Esophagus squamous epithelium (tissue), 5 donors: ENCODE measurements around the gene GMDS. TPM values are rescaled to one million over a fixed set of nuclear protein-coding genes. Genes with fewer than 3 reads are reported as not detected.

Source experiments
- DNase-seq: peaks from one replicate; lab custom pipeline; 2025; lab: John Stamatoyannopoulos, UW
- H3K27ac ChIP-seq, 4 donors: fragments of 200-600 bp; sonication (generic); one replicate each; pipeline ENCODE4 v1.5.1; 2016 to 2019; ENCODE audit warnings: mild to moderate bottlenecking in 1 of 4
- H3K27me3 ChIP-seq, 4 donors: fragments of 200-600 bp; sonication (generic); 1 replicate in 3 of 4; 2 replicates in 1 of 4; pipeline versions ENCODE4 v1.5.1 to v1.6.0; 2017 to 2021; ENCODE audit warnings: antibody characterized with exemption in 1 of 4
- H3K36me3 ChIP-seq, 3 donors: fragments of 200-600 bp; sonication (generic); one replicate each; pipeline ENCODE4 v1.5.1; 2016 to 2019
- H3K4me1 ChIP-seq, 3 donors: fragments of 200-600 bp; sonication (generic); one replicate each; pipeline ENCODE4 v1.5.1; 2017 to 2019
- H3K4me3 ChIP-seq, 4 donors: fragments of 200-600 bp; sonication (generic); 1 replicate in 3 of 4; 2 replicates in 1 of 4; pipeline ENCODE4 v1.5.1; 2016 to 2019; ENCODE audit warnings: mild to moderate bottlenecking in 2 of 4, moderate library complexity in 1 of 4
- H3K9me3 ChIP-seq, 3 donors: fragments of 200-600 bp; sonication (generic); one replicate each; pipeline ENCODE4 v1.5.1; 2016 to 2019
- POLR2A ChIP-seq, 4 donors: fragments of 450-650 bp; IDR thresholded peaks; one replicate each; pipeline ENCODE4 v1.6.1; 2017; ENCODE audit warnings: antibody characterized with exemption in 4 of 4, mild to moderate bottlenecking in 4 of 4, moderate library complexity in 3 of 4
- WGBS, 2 donors: methylation state at CpG; one replicate each; pipeline ENCODE4 v1.1.5; 2018; 5-methylcytosine and 5-hydroxymethylcytosine counted together
- intact Hi-C: fragments of 100-400 bp; cut with DNase I; formaldehyde crosslinking; loops from one replicate; pipeline ENCODE4 v1.15.0; 2022
- total RNA-seq, 4 donors: library from RNA; depleted of rRNA; stranded (reverse); fragments of >200 nt; gene quantifications; one replicate each; pipeline ENCODE4 v1.1.0, GENCODE V29; 2016
- TF ChIP-seq, protein P1 (sequence below), 6 experiments: fragments of 450-650 bp in 4 of 6; fragments of 200-600 bp in 2 of 6; sonication (generic) in 2 of 6; IDR thresholded peaks; one replicate each; pipeline ENCODE4 v1.5.1; 2016 to 2019; ENCODE audit warnings: antibody characterized with exemption in 6 of 6, mild to moderate bottlenecking in 4 of 6, moderate library complexity in 4 of 6
- donor health status: DM: yes; HTN: yes; CAD: no.

GMDS gene
- total RNA-seq, 4 donors from 2014 or later, result 17.9 to 58.7 (median 36.7) TPM

DNA sequence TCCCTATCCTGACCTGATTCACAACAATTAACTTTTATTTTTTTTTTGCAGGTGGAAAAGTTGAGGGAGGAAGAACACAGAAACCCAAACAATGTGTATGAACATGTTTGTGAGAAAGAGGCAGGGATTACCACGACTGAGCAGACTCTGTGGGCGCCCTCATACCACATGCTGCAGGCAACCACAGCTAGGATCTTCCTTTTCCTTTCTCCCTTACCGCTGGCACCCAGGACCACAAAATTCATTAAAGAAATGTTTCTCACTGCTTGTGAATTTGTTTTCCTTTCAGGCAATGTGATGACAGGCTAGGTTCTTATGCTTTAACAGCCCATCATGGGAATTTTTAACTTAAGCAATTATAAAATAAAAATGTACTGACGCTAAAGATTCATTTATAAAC, 287.1 kb downstream of the GMDS start:
- no peaks in the 10 kb centered on the region for H3K36me3 ChIP-seq
- no peaks in the 10 kb centered on the region for H3K4me1 ChIP-seq
- H3K27ac ChIP-seq, result no peak overlapping the region
- no peaks in the 10 kb centered on the region for H3K9me3 ChIP-seq
- no peaks in the 10 kb centered on the region for H3K27me3 ChIP-seq
- TF ChIP-seq, protein P1, sequence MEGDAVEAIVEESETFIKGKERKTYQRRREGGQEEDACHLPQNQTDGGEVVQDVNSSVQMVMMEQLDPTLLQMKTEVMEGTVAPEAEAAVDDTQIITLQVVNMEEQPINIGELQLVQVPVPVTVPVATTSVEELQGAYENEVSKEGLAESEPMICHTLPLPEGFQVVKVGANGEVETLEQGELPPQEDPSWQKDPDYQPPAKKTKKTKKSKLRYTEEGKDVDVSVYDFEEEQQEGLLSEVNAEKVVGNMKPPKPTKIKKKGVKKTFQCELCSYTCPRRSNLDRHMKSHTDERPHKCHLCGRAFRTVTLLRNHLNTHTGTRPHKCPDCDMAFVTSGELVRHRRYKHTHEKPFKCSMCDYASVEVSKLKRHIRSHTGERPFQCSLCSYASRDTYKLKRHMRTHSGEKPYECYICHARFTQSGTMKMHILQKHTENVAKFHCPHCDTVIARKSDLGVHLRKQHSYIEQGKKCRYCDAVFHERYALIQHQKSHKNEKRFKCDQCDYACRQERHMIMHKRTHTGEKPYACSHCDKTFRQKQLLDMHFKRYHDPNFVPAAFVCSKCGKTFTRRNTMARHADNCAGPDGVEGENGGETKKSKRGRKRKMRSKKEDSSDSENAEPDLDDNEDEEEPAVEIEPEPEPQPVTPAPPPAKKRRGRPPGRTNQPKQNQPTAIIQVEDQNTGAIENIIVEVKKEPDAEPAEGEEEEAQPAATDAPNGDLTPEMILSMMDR (IDR thresholded peaks at IDR 0.05), result no peak
- TF ChIP-seq POLR2A (IDR thresholded peaks at IDR 0.05), result no peak
- intact Hi-C loops, result no loop called here
- no peak for DNase-seq
- 30 to 47% methylated on average over 4 of the region's 4 CpGs for WGBS, 2 donors
- no peak overlapping the region for H3K4me3 ChIP-seq

DNA sequence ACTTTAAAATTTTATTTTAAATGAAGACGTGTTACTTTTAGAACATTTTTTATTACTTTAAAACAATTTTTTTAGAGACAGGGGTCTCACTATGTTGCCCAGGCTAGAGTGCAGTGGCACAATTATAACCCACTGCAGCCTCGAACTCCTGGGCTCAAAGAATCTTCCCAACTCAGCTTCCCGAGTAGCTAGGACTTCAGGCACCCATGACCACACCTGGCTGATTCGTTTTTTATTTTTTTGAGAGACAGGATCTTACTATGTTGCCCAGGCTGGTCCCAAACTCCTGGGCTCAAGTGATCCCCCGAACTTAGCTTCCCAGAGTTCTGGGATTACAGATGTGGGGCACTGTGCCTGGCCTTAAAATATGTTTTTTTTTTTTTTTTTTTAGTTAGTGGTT, 287.7 kb downstream of the GMDS start:
- WGBS, 2 donors, result 79 to 91% methylated on average over 4 of the region's 5 CpGs
- no peaks in the 10 kb centered on the region for H3K36me3 ChIP-seq
- TF ChIP-seq, protein P1 (IDR thresholded peaks at IDR 0.05), result no peak
- no peak for TF ChIP-seq POLR2A (IDR thresholded peaks at IDR 0.05)
- no peak overlapping the region for H3K27ac ChIP-seq
- H3K4me3 ChIP-seq, result no peak overlapping the region
- no peak for DNase-seq
- intact Hi-C loops, result no loop called here
- H3K27me3 ChIP-seq, result no peaks in the 10 kb centered on the region
- no peaks in the 10 kb centered on the region for H3K9me3 ChIP-seq
- H3K4me1 ChIP-seq, result no peaks in the 10 kb centered on the region

DNA sequence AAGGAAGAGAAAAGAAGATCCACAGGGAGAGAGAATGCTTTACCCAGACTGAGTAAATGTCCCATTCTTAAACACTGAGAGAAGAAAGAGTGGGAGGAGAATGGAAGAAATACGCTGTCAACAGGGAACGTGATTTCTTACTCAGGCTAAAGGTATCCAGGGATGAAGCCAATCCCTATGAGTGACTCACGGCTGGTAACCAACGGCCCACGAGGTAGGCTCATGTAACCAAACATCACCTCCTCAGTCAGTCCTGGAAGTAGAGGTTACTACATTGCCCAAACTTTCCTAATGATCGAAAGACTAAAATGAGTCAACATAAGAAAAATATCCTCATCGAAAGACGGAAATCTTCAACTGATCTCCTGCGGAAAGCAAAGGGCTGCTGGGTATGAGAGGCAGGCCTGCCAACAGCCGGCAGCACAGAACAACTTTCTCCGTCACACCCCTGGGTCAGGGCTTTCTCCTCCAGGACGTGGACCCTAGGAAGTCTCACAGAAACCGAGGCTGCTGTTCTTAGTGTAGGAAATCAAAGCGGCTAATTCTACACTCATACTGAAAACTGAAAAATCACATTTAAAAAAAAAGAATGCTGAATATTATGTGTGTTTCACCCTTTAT, 292.6 kb downstream of the GMDS start:
- no peak for DNase-seq
- TF ChIP-seq POLR2A (IDR thresholded peaks at IDR 0.05), result no peak
- TF ChIP-seq, protein P1 (IDR thresholded peaks at IDR 0.05), result no peak
- no peak overlapping the region for H3K27ac ChIP-seq
- H3K27me3 ChIP-seq, result no peaks in the 10 kb centered on the region
- no peak overlapping the region for H3K4me3 ChIP-seq
- 61 to 70% methylated on average over 13 to 14 of the region's 14 CpGs for WGBS, 2 donors
- intact Hi-C loops, result no loop called here
- H3K36me3 ChIP-seq, result no peaks in the 10 kb centered on the region
- H3K4me1 ChIP-seq, result no peaks in the 10 kb centered on the region
- H3K9me3 ChIP-seq, result no peaks in the 10 kb centered on the region

DNA sequence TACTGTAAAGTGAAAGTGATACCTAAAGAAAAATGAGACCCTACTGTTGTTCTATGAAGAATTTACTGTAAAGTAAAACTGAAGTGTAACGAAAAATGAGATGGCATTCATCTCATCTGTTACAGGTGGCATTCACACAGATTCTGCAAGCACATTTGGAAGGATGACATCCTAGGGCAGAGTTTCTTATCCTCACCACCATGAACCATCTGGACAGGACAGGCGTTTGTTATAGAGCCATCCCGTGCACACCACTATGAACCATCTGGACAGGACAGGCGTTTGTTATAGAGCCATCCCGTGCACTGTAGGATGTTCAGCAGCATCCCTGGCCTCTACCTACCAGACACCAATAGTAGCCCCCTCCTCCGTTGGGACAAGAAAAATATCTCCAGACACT, 294.8 kb downstream of the GMDS start:
- intact Hi-C loops, result no loop called here
- peaks cover 0 to 4% (median 0%) of the 10 kb centered on the region in 3 donors for H3K4me1 ChIP-seq
- TF ChIP-seq POLR2A (IDR thresholded peaks at IDR 0.05), result no peak
- TF ChIP-seq, protein P1 (IDR thresholded peaks at IDR 0.05), result no peak
- H3K27ac ChIP-seq, result no peak overlapping the region
- H3K36me3 ChIP-seq, result no peaks in the 10 kb centered on the region
- H3K27me3 ChIP-seq, result no peaks in the 10 kb centered on the region
- WGBS, 2 donors, result 84 to 92% methylated on average over 6 of the region's 6 CpGs
- no peaks in the 10 kb centered on the region for H3K9me3 ChIP-seq
- no peak for DNase-seq
- H3K4me3 ChIP-seq, result no peak overlapping the region

DNA sequence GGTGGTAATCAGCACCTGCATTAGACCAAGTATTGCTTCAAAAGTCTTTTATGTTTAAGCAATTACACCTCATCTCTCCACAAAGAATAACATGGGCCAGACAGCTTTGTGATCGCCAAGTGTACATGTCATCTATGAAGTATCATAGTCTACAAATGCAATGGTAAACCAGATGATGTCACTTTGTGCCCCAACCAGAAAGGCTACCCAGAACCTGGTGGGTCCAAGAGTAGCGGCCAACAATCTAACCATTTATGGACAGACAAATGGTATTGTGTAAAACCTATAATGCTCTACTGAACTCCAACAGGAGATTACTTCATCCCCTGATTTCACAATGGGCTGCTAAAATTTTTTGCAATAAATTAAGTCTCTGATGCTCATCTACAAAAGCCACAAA, 295.9 kb downstream of the GMDS start:
- H3K27me3 ChIP-seq, result no peaks in the 10 kb centered on the region
- H3K9me3 ChIP-seq, result no peaks in the 10 kb centered on the region
- H3K36me3 ChIP-seq, result no peaks in the 10 kb centered on the region
- H3K4me1 ChIP-seq, result peaks cover 0 to 4% (median 0%) of the 10 kb centered on the region in 3 donors
- WGBS, 2 donors, result 84 to 87% methylated on average over 2 of the region's 2 CpGs
- no peak for TF ChIP-seq POLR2A (IDR thresholded peaks at IDR 0.05)
- TF ChIP-seq, protein P1 (IDR thresholded peaks at IDR 0.05), result no peak
- no peak overlapping the region for H3K4me3 ChIP-seq
- no peak overlapping the region for H3K27ac ChIP-seq
- intact Hi-C loops, result no loop called here
- DNase-seq, result no peak
